Jurkat, Clone E6-1 (cell line): Measurements from ENCODE around the gene PRDM16.

Experiments
- DNase-seq: peaks from one replicate; pipeline ENCODE4 v3.0.0-alpha.2; 2011; ENCODE audit warnings: low read depth, low spot score
- H3K4me3 ChIP-seq: 2 replicates; pipeline ENCODE4 v1.5.1; 2011; ENCODE audit warnings: mild to moderate bottlenecking, low read length, control low read depth, moderate library complexity

The PRDM16 gene

DNA sequence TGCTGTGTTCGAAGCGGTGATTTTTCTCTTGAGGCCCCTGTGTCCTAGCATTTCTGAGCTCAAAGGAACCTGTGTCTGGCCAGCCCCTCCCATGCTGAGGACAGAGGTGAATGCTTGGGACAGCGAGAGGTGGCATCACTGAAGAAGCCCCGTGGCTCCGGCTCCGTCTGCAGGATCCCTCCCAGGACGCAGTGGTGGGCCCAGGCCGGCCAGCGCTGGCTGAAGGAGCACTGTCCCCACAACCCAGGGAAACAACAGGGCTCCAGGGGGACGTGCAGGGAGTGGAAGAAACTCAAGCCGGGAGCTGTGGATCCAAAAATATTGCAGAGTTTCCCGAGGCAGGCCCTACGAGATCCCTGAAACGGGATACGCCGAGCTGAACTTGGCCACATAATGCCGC lies 221.4 kb downstream of the PRDM16 start:
- no peak for DNase-seq
- no peak overlapping the region for H3K4me3 ChIP-seq

DNA sequence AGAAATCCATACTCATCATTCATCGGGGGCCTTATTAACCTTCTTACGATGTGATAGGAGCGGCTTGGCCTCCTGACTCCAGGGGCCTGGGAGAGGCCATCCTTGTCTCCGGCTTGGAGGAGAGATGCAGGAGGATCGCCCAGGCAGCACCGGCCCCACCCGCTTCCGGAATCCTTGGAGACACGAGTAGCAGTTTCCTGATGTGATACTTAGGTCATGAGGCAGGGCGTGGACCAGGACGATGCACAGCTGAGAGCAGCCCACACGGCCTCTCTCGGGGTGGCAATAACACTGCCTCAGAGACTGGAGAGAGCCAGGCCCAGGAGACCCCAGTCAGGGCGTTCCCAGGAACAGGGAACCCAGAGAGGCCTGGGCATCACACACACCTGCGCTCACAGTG lies 221.9 kb downstream of the PRDM16 start:
- no peak for DNase-seq
- H3K4me3 ChIP-seq: no peak overlapping the region

DNA sequence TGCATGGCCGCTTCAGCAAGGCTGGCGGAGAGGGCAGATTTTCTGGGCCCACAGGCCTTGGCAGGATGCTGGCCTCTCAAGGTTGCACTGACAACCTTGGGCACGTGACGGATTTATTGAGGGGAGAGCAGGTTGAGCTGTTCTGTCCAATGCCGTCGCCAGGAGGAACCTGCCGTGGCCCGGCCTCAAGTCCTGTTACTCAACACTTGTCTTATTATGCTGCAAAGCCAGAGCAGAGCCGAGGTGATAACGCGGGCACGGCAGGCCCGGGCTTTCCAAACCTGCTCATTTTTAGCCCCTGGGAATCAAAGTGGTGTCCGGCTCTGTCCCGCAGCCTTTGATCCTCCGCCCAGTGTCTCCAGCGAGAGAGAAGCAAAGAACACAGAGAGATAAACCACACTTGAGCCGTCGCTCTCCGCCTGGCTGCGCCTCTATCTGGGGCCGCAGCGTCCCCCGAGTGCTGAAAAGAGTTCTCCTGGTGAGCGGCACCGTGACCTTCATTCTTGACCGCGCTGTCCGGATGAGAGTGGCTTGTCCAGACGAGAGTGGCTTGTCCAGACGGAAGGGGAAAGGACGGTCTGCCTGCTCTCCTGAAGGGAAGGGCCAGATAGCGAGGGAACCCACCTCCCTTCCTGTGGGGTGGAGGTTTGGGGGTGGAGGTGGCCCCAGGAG lies 223.2 kb downstream of the PRDM16 start:
- no peak overlapping the region for H3K4me3 ChIP-seq
- DNase-seq: no peak

DNA sequence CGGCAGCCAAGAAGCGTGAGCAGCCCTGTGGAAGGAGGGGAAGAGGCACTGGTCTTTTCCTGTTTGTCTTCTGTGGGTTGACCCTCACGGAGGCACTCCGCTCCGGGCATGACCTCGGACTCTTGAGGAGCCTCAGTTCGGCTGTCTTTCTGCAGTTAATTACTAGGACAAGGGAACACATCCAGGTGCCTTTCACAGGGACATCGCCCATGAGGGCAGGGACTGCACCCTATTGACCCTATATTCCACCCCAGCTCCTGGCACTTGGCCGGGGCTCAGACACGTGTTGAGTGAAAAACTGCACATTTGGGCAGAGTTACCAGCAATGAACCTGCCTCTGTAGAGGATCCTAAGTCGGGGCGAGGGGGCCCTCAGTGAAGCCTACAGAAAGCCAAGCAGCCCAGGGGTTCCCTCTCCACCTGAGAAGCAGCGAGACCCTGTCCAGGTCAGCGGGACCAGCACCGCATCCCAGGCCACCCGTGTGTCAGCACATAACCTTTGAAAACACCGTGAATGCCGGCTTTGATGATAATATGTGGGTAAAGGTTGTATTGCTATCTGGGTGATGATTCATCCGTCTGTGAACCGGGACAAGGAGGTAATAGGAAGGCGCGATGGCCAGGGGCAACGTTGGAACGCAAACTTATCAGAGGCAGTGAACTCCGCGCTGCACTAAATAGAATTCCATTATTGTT lies 224.0 kb downstream of the PRDM16 start:
- H3K4me3 ChIP-seq: no peak overlapping the region
- no peak for DNase-seq

DNA sequence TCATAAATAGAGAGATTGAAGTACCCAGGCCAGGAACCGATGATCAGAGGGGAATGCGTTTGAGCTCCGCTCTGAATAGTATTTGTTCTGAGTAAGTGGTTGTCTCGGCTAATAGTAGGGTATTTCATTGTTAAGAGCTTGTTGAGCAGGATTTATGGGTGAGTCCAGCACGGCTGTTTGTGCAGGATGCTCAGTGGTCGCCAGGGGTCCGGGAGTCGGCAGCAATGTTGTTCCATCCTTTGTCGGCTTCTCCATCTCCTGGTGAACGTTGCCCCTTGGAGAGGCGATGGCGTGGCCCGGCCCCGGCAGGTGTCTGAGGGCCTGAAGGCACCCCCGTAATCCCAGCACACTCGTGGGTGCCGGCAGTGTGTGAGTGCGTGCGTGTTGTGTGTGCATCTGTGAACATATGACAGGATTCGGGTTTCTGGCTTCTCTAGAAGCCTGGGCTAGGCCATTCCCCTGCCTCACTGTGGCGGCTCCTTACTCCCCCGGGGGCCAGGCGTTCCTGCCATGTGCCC lies 224.6 kb downstream of the PRDM16 start:
- DNase-seq: no peak
- H3K4me3 ChIP-seq: no peak overlapping the region

DNA sequence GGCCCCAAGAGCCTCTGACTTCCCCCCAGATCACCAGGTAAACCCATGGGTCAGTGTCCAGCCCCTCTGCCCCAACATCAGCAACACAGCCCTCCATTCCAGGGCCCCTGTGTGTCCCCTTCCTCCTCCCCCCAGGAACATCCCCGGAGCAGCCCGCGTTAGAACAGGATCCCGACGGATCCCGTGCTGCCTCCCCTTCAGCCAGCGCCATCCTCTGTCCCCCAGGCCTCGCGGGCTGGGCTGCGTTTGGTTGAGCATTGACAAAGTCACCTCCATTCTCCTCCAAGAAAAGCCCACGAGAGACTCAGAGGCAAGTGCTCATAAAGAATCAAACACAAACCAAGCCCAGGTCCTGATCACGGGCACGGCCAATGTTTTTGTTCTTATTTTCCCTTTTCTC lies 225.4 kb downstream of the PRDM16 start:
- no peak overlapping the region for H3K4me3 ChIP-seq
- DNase-seq: no peak

DNA sequence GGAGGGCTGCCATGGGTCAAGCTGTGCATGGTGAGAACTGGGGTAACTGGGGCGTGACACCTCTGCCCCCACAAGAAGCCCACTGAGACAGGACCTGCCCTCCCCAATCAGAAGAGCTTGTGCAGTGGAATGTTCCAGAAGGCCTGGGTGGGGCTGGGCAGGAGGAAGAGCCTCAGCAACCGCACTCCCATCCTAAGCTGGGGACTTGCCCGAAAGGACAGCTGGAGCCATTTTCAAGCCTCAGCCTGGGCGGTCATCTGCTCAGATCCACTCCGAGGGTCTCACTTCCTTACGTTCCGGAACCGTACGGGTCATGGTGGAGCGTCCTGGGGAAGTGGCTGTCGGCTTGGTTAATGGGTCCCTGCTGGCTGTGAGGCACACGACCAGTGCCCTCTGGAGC lies 226.8 kb downstream of the PRDM16 start:
- no peak for DNase-seq
- H3K4me3 ChIP-seq: no peak overlapping the region

DNA sequence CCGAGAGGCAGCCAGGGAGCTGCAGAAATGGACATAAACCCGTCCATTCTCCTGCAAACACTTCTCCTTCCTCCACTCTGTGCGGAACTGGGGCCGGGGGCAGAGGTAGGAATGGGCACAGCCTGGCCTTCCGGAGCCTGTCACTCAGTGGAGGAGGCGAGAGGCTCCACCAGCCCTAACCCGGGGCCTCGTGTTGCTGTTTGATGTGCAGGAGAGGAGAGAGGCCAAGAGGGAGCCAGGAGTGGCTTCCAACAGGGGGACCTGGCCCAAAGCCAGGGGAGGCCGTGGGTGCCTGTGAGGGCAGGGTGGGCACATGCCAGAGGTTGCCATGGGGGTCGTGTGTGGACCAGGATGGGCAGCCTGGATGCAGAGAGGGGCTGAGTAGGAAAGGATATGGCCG lies 227.3 kb downstream of the PRDM16 start:
- no peak for DNase-seq
- no peak overlapping the region for H3K4me3 ChIP-seq

DNA sequence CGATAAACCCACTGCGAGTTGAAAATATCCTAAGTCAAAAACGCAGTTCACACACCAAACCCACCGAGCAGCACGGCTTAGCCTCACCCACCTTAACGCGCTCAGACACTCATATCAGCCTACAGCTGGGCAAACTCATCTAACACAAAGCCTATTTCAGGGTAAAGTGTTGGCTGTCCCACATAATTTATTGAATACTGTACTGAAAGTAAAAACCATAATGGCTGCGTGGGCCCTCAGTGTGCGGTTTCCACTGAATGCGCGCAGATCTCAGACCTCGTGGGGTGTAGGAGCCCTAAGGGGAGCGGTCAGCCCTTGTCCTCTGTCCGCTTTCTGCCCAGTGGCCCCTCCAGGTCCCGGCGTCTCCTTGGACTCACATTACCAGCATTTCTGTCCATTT lies 227.8 kb downstream of the PRDM16 start:
- no peak overlapping the region for H3K4me3 ChIP-seq
- no peak for DNase-seq

DNA sequence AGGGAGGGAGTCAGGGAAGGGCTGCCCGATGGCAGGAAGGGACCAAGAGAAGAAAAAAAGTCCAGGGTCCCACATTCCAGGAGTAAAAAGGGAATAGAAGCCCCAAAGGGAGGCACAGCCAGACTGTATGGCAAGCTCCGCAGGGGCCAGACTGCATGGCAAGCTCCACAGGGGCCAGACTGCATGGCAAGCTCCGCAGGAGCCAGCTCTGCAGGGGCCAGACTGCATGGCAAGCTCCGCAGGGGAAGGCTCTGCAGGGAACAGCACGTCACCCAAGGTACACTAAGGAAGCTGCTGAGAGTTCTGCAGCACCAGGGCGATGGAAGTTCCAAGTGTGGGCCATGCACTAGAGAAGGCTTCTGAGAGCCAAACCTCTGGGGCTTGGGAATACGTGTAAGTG lies 228.8 kb downstream of the PRDM16 start:
- no peak for DNase-seq
- H3K4me3 ChIP-seq: no peak overlapping the region

DNA sequence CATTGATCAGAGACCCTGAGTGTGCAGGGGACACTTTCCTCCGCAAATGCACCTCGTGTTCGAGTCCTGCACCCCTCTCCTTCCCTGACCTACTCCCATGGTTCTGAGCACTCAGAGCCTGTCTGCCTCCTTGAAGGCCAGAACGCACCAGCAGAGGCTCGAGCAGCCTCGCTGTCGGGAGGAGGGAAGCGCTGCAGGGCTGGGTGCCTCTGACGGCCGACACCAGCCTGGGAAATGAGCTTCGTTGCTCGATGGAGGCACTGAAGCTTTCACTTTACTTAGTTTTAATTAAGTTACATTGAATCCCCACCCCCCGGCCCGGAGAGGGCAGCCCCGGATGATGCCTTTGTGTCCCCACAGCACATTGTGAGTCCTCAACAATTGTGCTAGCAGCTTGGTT lies 229.2 kb downstream of the PRDM16 start:
- no peak for DNase-seq
- no peak overlapping the region for H3K4me3 ChIP-seq

DNA sequence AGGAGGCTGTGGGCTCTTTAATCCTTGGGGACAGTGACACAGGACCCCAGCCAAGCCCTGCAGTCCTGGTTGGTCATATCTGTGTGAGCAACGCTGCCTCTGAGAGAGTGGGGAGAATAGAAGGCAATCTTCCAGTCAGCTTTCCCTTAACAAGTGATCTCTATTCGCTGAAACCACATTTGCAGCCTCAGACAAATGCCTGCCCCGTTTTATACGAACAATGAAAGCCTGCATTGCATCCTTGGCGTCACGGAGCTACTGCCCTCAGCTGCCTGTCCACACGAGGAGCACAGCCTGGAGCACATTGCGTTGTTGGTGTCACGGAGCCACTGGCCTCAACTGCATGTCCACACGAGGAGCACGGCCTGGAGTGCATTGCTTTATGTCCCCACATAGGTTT lies 235.2 kb downstream of the PRDM16 start:
- DNase-seq: no peak
- H3K4me3 ChIP-seq: no peak overlapping the region

DNA sequence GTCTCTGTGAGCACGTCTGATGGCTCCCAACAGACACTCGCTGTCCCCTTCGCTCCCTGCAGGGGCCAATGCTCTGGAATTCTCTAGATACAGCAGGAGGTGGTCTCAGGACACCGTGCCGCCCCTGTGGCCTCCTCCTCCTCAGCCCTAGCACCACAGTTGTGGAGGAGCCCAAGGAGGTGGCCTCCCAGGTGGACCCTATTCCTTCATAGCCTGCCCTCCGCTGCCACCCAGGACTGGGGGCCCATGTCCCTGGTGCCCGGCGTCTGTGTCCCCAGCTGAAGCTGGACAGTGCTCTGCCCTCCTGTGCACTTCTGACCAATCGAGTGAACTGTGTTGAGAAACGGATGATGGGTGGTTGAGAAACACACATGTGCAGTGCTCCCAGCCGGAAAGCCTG lies 235.7 kb downstream of the PRDM16 start:
- no peak for DNase-seq
- no peak overlapping the region for H3K4me3 ChIP-seq

DNA sequence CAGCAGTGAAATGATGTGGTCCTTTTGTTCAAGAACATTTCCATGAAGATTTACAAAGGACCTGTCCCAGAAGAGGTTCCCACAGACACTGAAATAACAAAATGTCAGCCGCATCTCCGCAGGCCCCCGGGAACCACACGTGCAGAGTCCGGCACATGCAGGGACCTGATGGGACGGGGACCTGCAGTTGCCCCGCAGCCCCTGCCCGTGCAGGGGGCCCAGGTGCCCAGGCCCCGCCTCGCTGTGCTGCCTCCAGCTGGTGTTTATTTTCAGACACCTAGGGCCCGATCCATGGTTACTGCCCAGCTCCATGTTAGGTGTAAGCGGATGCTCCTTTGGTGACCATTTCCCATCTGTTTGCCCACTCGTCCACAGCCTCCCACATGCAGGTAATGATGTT lies 236.2 kb downstream of the PRDM16 start:
- H3K4me3 ChIP-seq: no peak overlapping the region
- no peak for DNase-seq

DNA sequence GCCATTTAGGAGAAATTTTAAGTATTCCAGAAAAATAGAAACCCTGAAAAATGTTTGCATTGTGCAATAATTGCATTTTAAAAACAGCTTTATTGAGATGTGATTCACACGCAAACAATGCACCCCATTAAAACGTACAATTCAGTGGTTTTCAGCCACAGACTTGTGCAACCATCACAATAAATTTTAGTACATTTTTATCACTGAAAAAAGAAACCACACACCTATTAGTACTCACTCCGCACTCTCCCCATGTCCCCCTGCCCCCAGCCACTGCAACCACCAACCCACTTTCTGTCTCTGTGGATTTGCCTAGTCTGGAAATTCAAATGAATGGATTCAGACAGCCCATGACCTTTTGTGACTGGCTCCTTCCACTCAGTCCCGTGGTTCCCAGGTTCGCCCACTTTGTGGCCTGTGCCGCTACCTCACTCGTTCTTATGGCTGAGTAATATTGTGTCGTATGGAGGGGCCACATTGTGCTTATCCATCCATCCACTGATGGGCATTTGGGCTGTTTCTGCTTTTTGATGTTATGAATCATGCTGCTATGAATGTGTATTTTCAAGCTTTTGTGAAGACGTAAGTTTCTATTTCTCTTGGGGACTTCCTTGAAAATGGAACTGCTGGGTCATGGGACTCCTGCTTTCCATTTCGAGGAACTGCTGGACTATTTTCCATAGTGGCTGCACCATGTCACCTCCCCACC lies 237.7 kb downstream of the PRDM16 start:
- H3K4me3 ChIP-seq: no peak overlapping the region
- DNase-seq: no peak

DNA sequence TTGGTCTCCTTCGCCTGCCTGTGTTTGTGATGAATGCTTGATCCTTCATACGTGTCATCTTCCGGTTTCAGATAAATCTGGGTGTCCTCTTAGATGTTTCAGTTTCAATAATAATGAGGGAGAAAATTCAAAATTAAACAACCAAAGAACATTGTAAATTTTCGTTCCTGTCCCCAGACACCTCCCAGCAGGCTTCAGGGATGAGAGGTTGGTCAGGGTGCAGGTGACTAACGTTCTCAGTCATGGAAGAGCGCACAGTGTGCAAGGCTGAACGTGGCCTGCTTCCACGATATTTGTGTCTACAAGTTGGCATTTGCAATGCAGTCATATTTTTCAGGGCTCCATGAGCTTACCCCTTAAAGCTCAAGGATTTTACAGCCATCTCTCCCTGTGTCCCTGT lies 238.4 kb downstream of the PRDM16 start:
- no peak for DNase-seq
- H3K4me3 ChIP-seq: no peak overlapping the region

DNA sequence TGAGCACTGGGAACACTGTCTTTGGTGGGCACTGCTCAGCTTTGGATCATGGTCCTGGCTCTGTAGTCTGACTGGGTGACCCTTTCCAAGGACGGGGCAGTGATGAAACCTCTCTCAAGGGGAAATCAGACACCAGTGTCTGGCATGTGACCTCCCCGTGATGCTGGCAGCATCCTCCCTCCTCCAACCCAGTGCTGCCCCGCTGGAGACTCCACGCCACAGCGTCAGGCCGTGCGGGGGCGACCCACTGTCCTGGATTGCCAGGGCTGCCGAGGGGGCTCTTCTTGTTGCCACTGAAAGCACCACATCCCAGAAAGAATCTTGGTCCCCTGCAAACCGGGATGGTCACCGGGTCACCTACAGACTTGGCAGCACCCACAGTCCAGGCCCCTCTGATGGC lies 239.1 kb downstream of the PRDM16 start:
- DNase-seq: no peak
- no peak overlapping the region for H3K4me3 ChIP-seq

DNA sequence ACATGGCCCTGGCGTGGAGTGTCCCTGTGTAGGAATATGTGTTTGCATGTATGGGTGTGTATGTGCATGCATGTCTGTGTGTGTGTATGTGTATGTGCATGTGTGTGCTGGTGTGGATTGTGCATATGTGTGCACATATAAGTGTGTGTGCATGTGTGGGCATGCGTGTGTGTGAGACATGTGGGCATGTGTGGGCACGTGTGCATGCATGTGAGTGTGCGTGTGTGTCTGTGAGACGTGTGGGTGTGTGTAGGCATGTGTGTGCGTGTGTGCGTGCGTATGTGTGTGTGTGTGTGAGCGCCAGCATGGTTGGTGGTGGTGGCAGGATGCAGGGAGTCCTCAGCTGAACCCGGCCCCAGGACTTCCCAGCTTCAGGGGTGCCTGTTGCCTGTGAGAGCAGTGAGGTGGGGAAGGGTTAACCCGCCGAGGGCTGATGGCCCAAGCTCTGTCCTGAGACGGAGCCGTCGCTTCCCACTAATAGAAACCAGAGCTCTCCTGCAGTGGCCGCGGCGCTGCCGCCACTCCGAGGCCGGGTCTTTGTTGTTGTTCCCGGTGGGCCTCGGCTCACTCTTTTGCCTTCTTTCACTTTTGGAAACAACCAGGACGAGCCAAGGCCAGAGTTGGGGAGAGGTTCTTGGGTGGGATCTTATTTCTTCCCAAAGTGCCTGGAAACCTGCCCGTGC lies 241.9 kb downstream of the PRDM16 start:
- no peak overlapping the region for H3K4me3 ChIP-seq
- DNase-seq: no peak

DNA sequence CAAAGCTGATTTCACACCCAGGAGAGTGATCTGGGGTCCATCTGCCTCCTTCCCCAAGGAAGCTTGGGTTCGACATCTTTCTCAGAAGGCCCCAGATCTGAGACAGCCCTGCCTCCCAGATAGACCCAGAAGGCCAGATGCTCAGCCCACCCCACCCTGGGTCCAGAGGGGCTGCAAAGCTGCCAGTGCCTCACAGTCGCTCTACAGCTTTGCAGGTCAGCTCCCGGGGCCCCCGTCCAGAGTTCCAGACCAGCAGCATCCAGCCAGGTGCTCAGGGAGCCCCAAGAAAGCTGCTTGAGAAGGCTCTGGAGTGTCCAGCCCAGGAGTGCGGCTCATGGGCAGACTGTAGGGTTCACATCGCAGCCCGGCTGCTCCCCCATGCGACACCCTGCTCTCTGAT lies 242.7 kb downstream of the PRDM16 start:
- no peak for DNase-seq
- no peak overlapping the region for H3K4me3 ChIP-seq
